T47D (cell line): ENCODE results near the gene CPEB1.
A peak's percentile ranks its signal among the peaks of the same experiment; 100 is the strongest.

ENCODE experiments used
- DNase-seq, 2 experiments: peaks; one replicate each; pipeline versions ENCODE4 v3.0.0 to v3.0.0-alpha.2; 2011 to 2012; ENCODE audit warnings: low read depth in 1 of 2, low spot score in 1 of 2
- JUND ChIP-seq: IDR thresholded peaks from 2 replicates; pipeline ENCODE4 v1.6.1; 2012; ENCODE audit warnings: low read depth
- in situ Hi-C: cut with HindIII; loops from 2 replicates; pipeline ENCODE4 v1.10.0; 2016; ENCODE audit warnings: low sequenced_read_pairs, low pct_unique_long_range_greater_than_20kb

CPEB1 gene

GRCh38 chr15:82647045-82647834 is at the start of gene CPEB1:
Gene CPEB1, minus strand, starts transcription at chr15:82647363. Its CDS starts 18,904 bp downstream, at chr15:82628459.
- DNase-seq = peak in 1 of 2 experiments; percentile 2
- TF ChIP-seq JUND = no peak
- in situ Hi-C loops = no loop called here

- in situ Hi-C loops = no loop called here
- no peak for DNase-seq
- TF ChIP-seq JUND = no peak
Measured at GRCh38 chr15:82692171-82692570, 45.0 kb upstream of the CPEB1 start.

- TF ChIP-seq JUND = no peak
- in situ Hi-C loops = no loop called here
- DNase-seq = no peak
Measured at GRCh38 chr15:82689147-82689546, 42.0 kb upstream of the CPEB1 start.

- in situ Hi-C loops = no loop called here
- TF ChIP-seq JUND = no peak
- DNase-seq = no peak
Measured at GRCh38 chr15:82688691-82689090, 41.5 kb upstream of the CPEB1 start.

GRCh38 chr15:82681371-82681770 is 34.2 kb upstream of the CPEB1 start:
- TF ChIP-seq JUND = no peak
- in situ Hi-C loops = no loop called here
- no peak for DNase-seq

GRCh38 chr15:82680200-82681102 is 33.3 kb upstream of the CPEB1 start:
- TF ChIP-seq JUND = no peak
- DNase-seq = peak; percentile 72 to 80
- in situ Hi-C loops = no loop called here

- no peak for TF ChIP-seq JUND
- no peak for DNase-seq
- in situ Hi-C loops = no loop called here
Measured at GRCh38 chr15:82679626-82680199, 32.5 kb upstream of the CPEB1 start.

- TF ChIP-seq JUND = no peak
- in situ Hi-C loops = no loop called here
Measured at GRCh38 chr15:82677720-82678323, 30.7 kb upstream of the CPEB1 start.

GRCh38 chr15:82674873-82675272 is 27.7 kb upstream of the CPEB1 start:
- no peak for DNase-seq
- TF ChIP-seq JUND = no peak
- in situ Hi-C loops = no loop called here

More at GRCh38 chr15:82677720-82678323, 30.7 kb upstream of the CPEB1 start:
- no peak for DNase-seq

GRCh38 chr15:82670699-82671098 is 23.5 kb upstream of the CPEB1 start:
- TF ChIP-seq JUND = no peak
- in situ Hi-C loops = no loop called here
- no peak for DNase-seq

- in situ Hi-C loops = no loop called here
- TF ChIP-seq JUND = no peak
Measured at GRCh38 chr15:82666606-82667005, 19.4 kb upstream of the CPEB1 start.

GRCh38 chr15:82664021-82664420 is 16.9 kb upstream of the CPEB1 start:
- in situ Hi-C loops = no loop called here
- no peak for DNase-seq
- no peak for TF ChIP-seq JUND

More at GRCh38 chr15:82666606-82667005, 19.4 kb upstream of the CPEB1 start:
- no peak for DNase-seq
